OCI-LY7 (cell line): ENCODE results near the gene DMXL2. TPM values are rescaled to one million over a fixed set of nuclear protein-coding genes. Genes with fewer than 3 reads are reported as not detected.

ENCODE experiments used
- total RNA-seq, 2 experiments: library from RNA; depleted of rRNA in 1 of 2; stranded (reverse); fragments of >200 nt in 1 of 2; shearing (Covaris generic) in 1 of 2; gene quantifications; 2 replicates each; pipeline ENCODE4 v1.2.3, GENCODE V29; 2014 to 2022

The DMXL2 gene
- total RNA-seq, 2 experiments from 2014 or later = 0.32 to 0.47 TPM

Other genes with a start within 250 kb of the DMXL2 start
- gene SCG3, start 58.7 kb upstream of the DMXL2 start, total RNA-seq (2014; rRNA removed; shearing (Covaris generic)) = not detected in 2 replicates
- gene SCG3, start 58.7 kb upstream of the DMXL2 start, total RNA-seq (2022) = not detected in 2 replicates
- gene LYSMD2, start 114.9 kb upstream of the DMXL2 start, total RNA-seq (2014; rRNA removed; shearing (Covaris generic)) = not detected in 2 replicates
- 0.50 and 0.89 TPM in 2 replicates for gene LYSMD2, start 114.9 kb upstream of the DMXL2 start, total RNA-seq (2022)
- not detected in 2 replicates for gene TMOD2, start 128.8 kb upstream of the DMXL2 start, total RNA-seq (2014; rRNA removed; shearing (Covaris generic))
- 0.11 and 0.44 TPM in 2 replicates for gene TMOD2, start 128.8 kb upstream of the DMXL2 start, total RNA-seq (2022)
- 17.4 and 31.5 TPM in 2 replicates for gene TMOD3, start 206.9 kb upstream of the DMXL2 start, total RNA-seq (2014; rRNA removed; shearing (Covaris generic))
- gene TMOD3, start 206.9 kb upstream of the DMXL2 start, total RNA-seq (2022) = 30.5 and 31.5 TPM in 2 replicates